Brain microvascular endothelial cell (primary cell): ENCODE measurements around the gene ZNF143.
A peak's percentile ranks its signal among the peaks of the same experiment; 100 is the strongest.

ENCODE experiments used
- DNase-seq: peaks from one replicate; pipeline ENCODE4 v3.0.0-alpha.2; 2020
- H3K27ac ChIP-seq: fragments of 250-450 bp; sonication (Bioruptor Pico); 2 replicates; pipeline ENCODE4 v1.5.1; 2020; ENCODE audit warnings: mild to moderate bottlenecking, moderate library complexity
- H3K27me3 ChIP-seq: fragments of 250-450 bp; sonication (Bioruptor Pico); replicated peaks from 2 replicates; pipeline ENCODE4 v1.5.1; 2020; ENCODE audit warnings: mild to moderate bottlenecking
- H3K36me3 ChIP-seq: fragments of 250-450 bp; sonication (Bioruptor Pico); replicated peaks from 2 replicates; pipeline ENCODE4 v1.5.1; 2020; ENCODE audit warnings: mild to moderate bottlenecking
- H3K4me3 ChIP-seq: 2 replicates; pipeline ENCODE4 v1.5.1; 2011; ENCODE audit warnings: low read depth, mild to moderate bottlenecking, control low read depth, low read length, moderate library complexity
- CTCF ChIP-seq: IDR thresholded peaks from 2 replicates; pipeline ENCODE4 v1.5.1; 2011; ENCODE audit warnings: low read depth, mild to moderate bottlenecking, moderate library complexity, low read length, control low read depth, inconsistent platforms; ENCODE audit errors: missing control alignments
- in situ Hi-C: cut with HindIII; loops from 2 replicates; pipeline ENCODE4 v1.10.0; 2017; ENCODE audit warnings: low sequenced_read_pairs, low pct_ligation_motif_present

The ZNF143 gene

GRCh38 chr11:9577556-9577955 is 116.7 kb downstream of the ZNF143 start:
- DNase-seq: peak; percentile 36
- Histone ChIP-seq H3K27me3 (no peaks in the 10 kb centered on the region), H3K36me3 (peaks cover 27% of the 10 kb centered on the region), H3K4me3 (peak overlapping the region; percentile 88), H3K27ac (peak overlapping the region; percentile 98)
- in situ Hi-C loops: no loop called here
- no peak for TF ChIP-seq CTCF
